NCI-H345 treated with DMSO at 0.1 percent for 48 hours (cell line): ENCODE results near the gene GRAMD1B.

Source experiments
- DNase-seq: peaks from one replicate; lab custom pipeline; 2025; ENCODE audit not compliant: unreplicated experiment; lab: John Stamatoyannopoulos, UW

The GRAMD1B gene

DNA sequence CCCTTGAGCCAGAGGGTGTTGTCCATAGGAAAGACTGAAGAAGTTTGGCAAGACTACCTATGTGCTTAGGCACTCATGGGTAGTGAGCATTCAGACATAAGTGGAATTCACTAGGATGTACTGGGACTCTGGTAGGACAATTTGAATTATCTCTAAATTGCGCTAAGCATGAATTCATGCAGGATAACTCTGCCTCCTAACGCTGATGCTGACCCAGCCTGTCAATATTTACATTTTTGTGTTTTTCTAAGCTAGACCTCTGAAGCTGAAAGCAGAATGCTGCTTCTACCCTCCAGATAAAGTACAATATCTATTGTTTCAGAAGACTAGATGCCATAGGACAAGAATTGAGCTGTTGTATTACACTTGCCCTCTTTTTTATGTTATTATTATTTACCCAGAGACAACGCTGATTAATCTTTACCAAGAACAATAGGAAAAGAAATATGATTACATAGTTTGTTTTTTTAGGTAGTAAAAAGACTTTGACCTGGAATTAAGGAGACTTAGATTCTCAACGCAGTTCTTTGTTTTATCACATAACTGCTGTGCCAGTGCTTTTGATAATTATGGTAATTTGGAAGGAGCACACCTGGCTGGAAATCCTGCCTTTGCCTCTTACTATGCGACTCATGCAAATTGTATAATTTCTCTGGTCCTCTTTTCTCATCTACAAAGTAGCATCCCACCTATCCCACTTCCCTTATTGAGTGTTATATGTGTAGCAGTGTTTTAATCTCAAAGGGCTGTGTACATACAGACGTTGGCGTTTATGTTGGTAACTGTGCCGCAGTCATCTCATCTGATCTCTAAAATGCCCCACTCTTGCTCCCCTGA lies 21.2 kb upstream of the GRAMD1B start:
- no peak for DNase-seq

GRCh38 chr11:123409456-123410217 lies 20.4 kb upstream of the GRAMD1B start:
- no peak for DNase-seq

GRCh38 chr11:123410218-123410549 lies 19.9 kb upstream of the GRAMD1B start:
- DNase-seq: no peak

DNA sequence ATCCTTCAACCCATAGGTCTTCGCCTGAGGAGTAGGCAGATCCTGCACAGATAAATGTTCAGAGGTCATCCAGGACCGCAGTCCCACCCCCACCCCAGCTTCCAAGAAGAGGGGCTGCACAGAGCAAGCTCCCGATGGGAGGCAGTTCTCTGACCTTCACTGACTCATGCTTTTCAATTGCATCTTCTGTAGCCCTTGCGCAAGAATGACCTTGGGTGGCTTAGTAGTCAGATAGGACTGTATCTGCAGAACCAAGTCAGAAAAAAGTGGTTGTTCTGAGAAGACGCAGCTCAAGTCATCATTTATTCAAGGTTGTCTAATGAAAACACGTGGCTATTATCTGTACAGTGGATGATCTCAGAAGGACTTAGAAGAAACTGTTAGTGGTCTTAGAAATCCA lies 16.4 kb upstream of the GRAMD1B start:
- no peak for DNase-seq

DNA sequence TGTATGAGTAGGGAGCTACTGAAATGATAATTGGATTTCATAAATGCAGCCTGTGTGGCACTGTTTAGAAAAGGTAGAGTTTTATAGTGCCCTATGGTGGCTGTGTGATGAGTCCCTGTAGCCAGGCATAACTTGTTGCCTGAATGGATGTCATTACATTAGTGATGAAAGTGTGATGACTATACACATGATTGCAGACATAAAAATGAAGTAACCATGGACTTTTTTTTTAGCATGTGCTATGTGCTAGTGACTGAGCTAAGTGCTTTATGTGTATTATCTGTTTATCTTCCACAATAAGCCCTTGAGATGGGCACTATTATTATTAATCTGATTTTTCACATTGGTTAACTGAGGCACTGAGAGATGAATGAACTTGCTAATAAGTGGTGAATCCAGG lies 13.5 kb upstream of the GRAMD1B start:
- DNase-seq: no peak

- no peak for DNase-seq
These were observed 11.5 kb upstream of the GRAMD1B start for GRCh38 chr11:123418351-123419114.

- DNase-seq: no peak
These were observed 10.2 kb upstream of the GRAMD1B start for GRCh38 chr11:123419731-123420452.

- no peak for DNase-seq
These were observed 8.5 kb upstream of the GRAMD1B start for GRCh38 chr11:123421589-123421988.

DNA sequence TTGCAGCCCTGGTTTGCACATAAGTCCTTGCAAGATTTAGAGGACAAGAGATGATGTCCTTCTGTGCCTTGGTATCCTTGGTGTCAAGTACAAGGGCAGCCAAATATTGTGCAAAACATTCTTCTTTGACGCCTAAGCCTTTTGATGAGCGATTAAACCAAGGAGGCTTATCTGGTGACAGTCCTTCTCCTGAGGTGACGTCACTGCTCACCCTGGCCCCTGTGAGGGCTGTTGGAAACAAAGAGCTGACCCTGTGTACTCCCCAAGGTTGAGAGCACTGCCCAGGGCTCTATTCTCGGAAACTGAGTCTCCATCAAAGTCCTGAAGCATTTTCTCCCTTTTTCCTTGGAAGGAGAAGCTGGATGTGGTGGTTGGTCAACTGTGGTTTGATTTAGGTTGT lies 4.7 kb upstream of the GRAMD1B start:
- no peak for DNase-seq

DNA sequence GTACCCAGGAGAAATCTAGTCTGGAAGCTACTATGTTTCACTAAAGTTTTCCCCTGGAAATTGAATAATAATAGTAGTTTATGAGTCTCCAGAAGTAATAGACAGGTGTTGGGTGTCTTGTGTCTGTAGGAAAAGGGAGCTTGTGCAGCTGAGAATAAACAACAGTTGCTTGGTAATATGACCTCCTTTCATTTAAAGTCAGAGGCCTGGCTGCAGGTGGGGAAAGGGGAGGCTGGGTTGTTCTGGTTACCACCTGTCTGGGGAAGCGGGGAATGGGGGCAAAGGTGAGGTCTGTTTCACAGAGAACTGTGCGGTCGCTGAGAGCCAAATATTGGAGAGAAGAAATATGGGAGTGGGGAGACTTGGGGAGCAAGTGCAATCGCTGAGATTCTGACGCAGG lies 3.3 kb upstream of the GRAMD1B start:
- DNase-seq: no peak

GRCh38 chr11:123427405-123427804 lies 2.7 kb upstream of the GRAMD1B start:
- no peak for DNase-seq

GRCh38 chr11:123428116-123428715 lies 1.9 kb upstream of the GRAMD1B start:
- DNase-seq: no peak

DNA sequence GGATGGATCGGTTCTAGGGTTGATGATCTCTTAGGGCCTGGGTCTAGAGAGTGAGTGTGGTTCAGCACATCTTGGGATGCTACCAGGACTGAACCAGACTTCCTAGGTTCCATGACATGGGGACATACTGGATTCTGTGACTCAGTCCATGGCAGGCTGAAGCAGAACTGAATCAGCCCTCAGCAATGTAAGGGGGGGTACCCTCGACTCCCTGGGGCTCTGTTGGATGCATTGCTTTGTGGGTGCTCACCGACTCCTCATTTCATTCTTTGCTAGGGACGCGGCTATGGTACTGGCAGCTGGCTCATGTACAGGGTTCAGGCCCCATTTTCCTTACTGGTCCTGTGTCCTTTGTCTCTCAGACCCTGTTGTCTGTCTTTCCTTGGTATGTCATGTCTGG lies 733 bp upstream of the GRAMD1B start:
- no peak for DNase-seq

DNA sequence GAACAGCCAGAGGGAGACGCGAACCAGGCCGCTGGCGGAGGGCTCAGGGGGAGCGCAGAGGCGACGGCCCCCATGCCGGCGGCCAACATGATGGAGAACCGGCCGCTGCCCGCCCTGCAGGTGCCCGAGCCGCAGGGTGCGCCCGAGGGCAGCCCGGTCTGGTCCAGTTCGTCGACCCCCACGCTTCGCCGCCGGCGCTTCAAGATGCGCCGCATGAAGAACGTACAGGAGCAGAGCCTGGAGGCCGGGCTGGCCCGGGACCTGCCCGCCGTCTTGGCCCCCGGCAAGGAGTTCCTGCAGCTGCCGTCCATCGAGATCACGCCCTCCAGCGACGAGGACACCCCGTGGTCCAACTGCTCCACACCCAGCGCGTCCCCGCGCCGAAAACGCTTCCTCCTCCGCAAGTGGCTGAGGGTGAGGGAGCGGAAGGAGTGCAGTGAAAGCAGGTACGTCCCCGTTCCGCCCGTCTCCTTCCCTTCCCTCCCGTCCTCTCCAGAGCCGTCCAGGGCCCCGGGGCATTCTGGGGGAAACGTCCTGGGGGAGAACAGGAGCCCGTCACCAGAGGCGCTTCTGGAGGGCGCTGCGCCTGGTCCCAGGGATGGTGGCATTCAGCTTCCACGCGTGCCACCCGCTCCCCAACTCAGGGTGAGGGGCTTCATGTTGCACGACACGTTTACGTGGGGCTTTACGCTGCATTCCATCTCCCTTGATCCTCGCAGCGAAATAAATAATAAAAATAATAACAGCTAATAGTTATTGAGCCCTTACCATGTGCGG lies 840 bp downstream of the GRAMD1B start:
- DNase-seq: no peak

DNA sequence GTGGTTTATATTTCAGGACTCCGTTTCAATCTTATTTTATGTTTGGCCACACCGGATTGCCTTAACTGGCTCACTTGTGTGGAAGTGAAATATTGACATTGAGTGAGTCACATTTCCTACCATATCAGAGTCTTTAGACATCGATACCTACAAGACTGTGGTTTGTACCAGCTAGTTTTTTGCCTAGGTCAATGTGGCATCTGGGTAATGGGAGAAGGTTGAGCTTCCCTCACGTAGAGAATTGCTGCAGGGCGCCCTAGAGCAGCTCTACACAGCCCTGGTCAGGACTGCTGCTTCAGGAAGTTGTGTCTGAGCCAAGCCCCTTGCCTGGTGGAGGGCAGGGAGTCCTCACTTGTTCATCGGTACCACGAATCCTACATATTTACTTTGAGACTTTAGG lies 1.6 kb downstream of the GRAMD1B start:
- DNase-seq: no peak

DNA sequence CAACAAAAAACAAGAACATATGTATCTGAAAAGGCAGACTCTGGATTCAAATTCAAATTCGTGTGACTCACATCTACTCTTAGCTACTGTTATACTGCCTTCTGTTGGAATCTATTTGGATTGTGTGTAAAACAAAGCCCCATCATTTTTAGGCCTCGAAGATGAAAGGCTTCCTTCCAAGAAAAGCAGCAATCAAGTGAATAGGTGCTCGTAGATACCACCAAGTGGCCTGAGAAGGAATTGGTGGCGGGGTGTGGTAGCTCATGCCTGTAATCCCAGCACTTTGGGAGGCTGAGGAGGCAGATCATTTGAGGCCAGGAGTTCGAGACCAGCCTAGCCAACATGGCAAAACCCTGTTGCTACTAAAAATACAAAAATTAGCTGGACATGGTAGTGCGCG lies 4.2 kb downstream of the GRAMD1B start:
- no peak for DNase-seq

- no peak for DNase-seq
These were observed 4.8 kb downstream of the GRAMD1B start for GRCh38 chr11:123434911-123435310.

DNA sequence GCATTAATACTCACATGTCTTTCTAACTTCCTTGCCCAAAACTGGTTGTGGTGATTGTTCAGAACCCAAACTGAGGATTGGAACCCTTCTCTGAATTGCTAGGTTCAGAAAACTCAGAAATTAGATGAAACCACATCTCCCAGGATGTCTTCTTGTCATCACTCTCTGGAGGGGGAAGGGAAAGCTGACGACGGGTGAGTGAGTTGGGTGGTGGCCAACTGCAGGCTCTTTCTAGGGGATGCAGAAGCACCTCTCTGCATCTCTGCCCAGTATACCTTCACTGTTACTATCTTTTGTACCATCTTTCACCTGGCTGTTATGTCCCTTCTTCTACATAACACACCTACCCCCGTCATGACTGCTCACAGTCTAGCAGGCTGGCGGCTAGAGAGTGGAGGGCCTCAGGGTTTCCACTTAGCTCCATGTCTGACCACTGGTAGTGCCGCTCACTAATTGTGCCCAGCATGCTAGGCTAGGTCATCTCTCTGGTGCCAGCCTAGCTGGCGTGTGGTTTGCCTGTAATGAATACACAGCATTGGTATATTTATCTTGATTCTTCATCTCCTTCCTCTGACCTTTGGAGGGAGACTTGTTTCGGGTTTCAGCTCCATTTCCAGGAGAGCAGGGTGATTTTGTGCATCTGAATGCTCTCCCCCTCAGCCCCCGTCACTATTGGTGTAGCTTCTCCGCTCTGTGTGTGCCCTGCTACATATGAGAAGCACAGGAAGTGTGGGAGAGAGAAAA lies 7.3 kb downstream of the GRAMD1B start:
- no peak for DNase-seq

GRCh38 chr11:123438131-123438627 lies 8.1 kb downstream of the GRAMD1B start:
- no peak for DNase-seq
